Esophagus muscularis mucosa (tissue), 4 donors: ENCODE measurements around the gene PNPLA3. TPM values are rescaled to one million over a fixed set of nuclear protein-coding genes. Genes with fewer than 3 reads are reported as not detected.

ENCODE experiments used
- DNase-seq: peaks from one replicate; pipeline ENCODE4 v3.0.0-alpha.2; 2017; ENCODE audit errors: extremely low spot score
- H3K27ac ChIP-seq, 4 donors: fragments of 200-600 bp; sonication (generic); replicated peaks in 1 of 4; 1 replicate in 3 of 4; 2 replicates in 1 of 4; pipeline ENCODE4 v1.5.1; 2016 to 2019; ENCODE audit warnings: mild to moderate bottlenecking in 1 of 4
- H3K27me3 ChIP-seq, 4 donors: fragments of 200-600 bp; sonication (generic); one replicate each; pipeline versions ENCODE4 v1.5.1 to v1.6.0; 2016 to 2019
- H3K36me3 ChIP-seq, 4 donors: fragments of 200-600 bp; sonication (generic); one replicate each; pipeline ENCODE4 v1.5.1; 2016 to 2019
- H3K4me1 ChIP-seq, 4 donors: fragments of 200-600 bp; sonication (generic); one replicate each; pipeline ENCODE4 v1.5.1; 2016 to 2019
- H3K4me3 ChIP-seq, 4 donors: fragments of 200-600 bp; sonication (generic); 1 replicate in 2 of 4; 2 replicates in 2 of 4; pipeline ENCODE4 v1.5.1; 2016 to 2019; ENCODE audit warnings: mild to moderate bottlenecking in 4 of 4, moderate library complexity in 1 of 4
- H3K9me3 ChIP-seq, 4 donors: fragments of 200-600 bp; sonication (generic); 1 replicate in 3 of 4; 2 replicates in 1 of 4; pipeline ENCODE4 v1.5.1; 2016 to 2019
- CTCF ChIP-seq, 3 experiments: fragments of 200-600 bp in 2 of 3; fragments of 450-650 bp in 1 of 3; sonication (generic) in 2 of 3; IDR thresholded peaks; one replicate each; pipeline ENCODE4 v1.5.1; 2017 to 2019; ENCODE audit warnings: antibody characterized with exemption in 3 of 3, mild to moderate bottlenecking in 2 of 3, moderate library complexity in 1 of 3
- EP300 ChIP-seq: sonication (generic); formaldehyde crosslinking; IDR thresholded peaks from one replicate; pipeline ENCODE4 v1.6.1; 2017; ENCODE audit warnings: antibody characterized with exemption
- POLR2A ChIP-seq: fragments of 450-650 bp; IDR thresholded peaks from one replicate; pipeline ENCODE4 v1.6.1; 2017; ENCODE audit warnings: antibody characterized with exemption, moderate library complexity, mild to moderate bottlenecking, low read depth
- POLR2AphosphoS5 ChIP-seq, 2 donors: sonication (generic); formaldehyde crosslinking; IDR thresholded peaks; one replicate each; pipeline ENCODE4 v1.6.1; 2017; ENCODE audit warnings: antibody characterized with exemption in 2 of 2
- WGBS: methylation state at CpG from one replicate; pipeline ENCODE4 v1.1.5; 2018; 5-methylcytosine and 5-hydroxymethylcytosine counted together
- intact Hi-C: fragments of 100-400 bp; cut with DNase I; formaldehyde crosslinking; loops from one replicate; pipeline ENCODE4 v1.15.1; 2023
- total RNA-seq, 4 donors: library from RNA; depleted of rRNA; stranded (reverse); fragments of >200 nt; gene quantifications; one replicate each; pipeline versions ENCODE4 v1.1.0 to v1.2.1, GENCODE V29; 2016

PNPLA3 gene
- total RNA-seq, 4 donors from 2014 or later = 0.39 TPM; not detected in 3

DNA sequence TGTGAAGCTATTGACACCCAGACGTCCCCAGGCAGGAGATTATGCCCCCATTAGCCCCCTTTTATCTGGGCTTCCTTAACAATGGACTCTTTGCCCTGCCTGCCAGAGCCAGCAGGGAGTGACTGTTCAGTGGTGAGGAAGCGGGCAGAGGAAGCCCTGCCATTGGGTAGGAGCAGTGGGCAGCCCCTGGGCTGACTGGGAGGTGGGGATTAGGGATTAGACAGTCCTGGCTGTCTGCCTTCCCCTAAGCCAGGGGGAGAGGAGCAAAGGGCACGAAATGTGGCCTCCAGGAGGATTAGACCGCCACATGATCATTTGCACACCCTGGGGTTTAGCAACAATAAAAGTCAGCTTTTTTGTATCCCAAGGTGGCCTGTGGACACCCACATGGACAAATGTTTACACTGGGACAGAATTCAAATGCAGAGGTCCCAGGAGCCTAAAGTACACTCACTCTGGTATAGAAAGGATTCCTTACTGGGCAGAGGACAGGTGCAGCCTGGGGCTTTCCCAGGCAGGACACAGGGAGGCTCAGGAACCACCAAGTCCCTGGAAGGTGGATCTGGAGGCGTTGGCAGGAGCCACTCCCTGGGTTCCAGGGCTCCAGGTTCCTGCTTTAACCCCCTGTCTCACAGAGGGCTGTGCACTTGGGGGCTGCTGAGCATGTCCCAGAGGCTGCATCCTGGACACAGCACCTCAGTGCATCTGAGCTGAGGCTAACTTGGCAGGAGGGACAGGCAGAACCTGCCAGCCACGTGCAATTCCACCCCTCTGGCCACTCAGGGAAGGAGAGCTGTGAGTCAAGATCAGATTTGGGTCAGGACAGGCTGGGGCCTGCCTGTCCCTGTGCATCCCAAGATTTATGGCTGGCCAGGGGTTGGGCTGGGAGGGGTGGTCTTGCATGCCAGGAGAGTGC, 2.1 kb downstream of the PNPLA3 start:
- Histone ChIP-seq H3K4me3 (no peak overlapping the region), H3K9me3 (peaks cover 0 to 4% (median 0%) of the 10 kb centered on the region in 4 donors), H3K27me3 (peaks cover 7 to 47% (median 15%) of the 10 kb centered on the region in 4 donors), H3K4me1 (peaks cover 7 to 19% (median 17%) of the 10 kb centered on the region in 4 donors), H3K36me3 (no peaks in the 10 kb centered on the region), H3K27ac (no peak overlapping the region)
- 82% methylated on average over 5 of the region's 6 CpGs for WGBS
- no peak for TF ChIP-seq EP300
- intact Hi-C loops = no loop called here
- DNase-seq = no peak

- Histone ChIP-seq H3K27ac (no peak overlapping the region), H3K27me3 (peaks cover 7 to 41% (median 15%) of the 10 kb centered on the region in 4 donors), H3K36me3 (no peaks in the 10 kb centered on the region), H3K4me3 (no peak overlapping the region), H3K4me1 (peaks cover 7 to 19% (median 17%) of the 10 kb centered on the region in 4 donors), H3K9me3 (peaks cover 0 to 4% (median 0%) of the 10 kb centered on the region in 4 donors)
- DNase-seq = no peak
- intact Hi-C loops = no loop called here
- TF ChIP-seq EP300 (no peak), POLR2A (no peak)
- WGBS = 100% methylated on average over 1 of the region's 1 CpG
Observed at GRCh38 chr22:43926349-43926710, 2.7 kb downstream of the PNPLA3 start.

- 78% methylated on average over 5 of the region's 5 CpGs for WGBS
- Histone ChIP-seq H3K27ac (no peak overlapping the region), H3K36me3 (no peaks in the 10 kb centered on the region), H3K27me3 (peaks cover 7 to 29% (median 15%) of the 10 kb centered on the region in 4 donors), H3K4me1 (peaks cover 7 to 10% (median 10%) of the 10 kb centered on the region in 4 donors), H3K9me3 (peaks cover 0 to 4% (median 0%) of the 10 kb centered on the region in 4 donors), H3K4me3 (no peak overlapping the region)
- intact Hi-C loops = no loop called here
- no peak for DNase-seq
- TF ChIP-seq POLR2AphosphoS5 (IDR thresholded peaks at IDR 0.05) = no peak
- no peak for TF ChIP-seq EP300
Observed at GRCh38 chr22:43928468-43928867, 4.9 kb downstream of the PNPLA3 start.

GRCh38 chr22:43928908-43929307, 5.3 kb downstream of the PNPLA3 start:
- TF ChIP-seq POLR2AphosphoS5 (IDR thresholded peaks at IDR 0.05) (no peak), CTCF (IDR thresholded peaks at IDR 0.05) (no peak), POLR2A (no peak), EP300 (no peak)
- 92% methylated on average over 6 of the region's 6 CpGs for WGBS
- H3K36me3 ChIP-seq = no peaks in the 10 kb centered on the region
- peaks cover 4 to 24% (median 13%) of the 10 kb centered on the region in 4 donors for H3K27me3 ChIP-seq
- no peak overlapping the region for H3K27ac ChIP-seq
- intact Hi-C loops = no loop called here
- peaks cover 0 to 4% (median 0%) of the 10 kb centered on the region in 4 donors for H3K9me3 ChIP-seq
- no peak overlapping the region for H3K4me3 ChIP-seq
- DNase-seq = no peak
- peaks cover 4 to 6% (median 6%) of the 10 kb centered on the region in 4 donors for H3K4me1 ChIP-seq

DNA sequence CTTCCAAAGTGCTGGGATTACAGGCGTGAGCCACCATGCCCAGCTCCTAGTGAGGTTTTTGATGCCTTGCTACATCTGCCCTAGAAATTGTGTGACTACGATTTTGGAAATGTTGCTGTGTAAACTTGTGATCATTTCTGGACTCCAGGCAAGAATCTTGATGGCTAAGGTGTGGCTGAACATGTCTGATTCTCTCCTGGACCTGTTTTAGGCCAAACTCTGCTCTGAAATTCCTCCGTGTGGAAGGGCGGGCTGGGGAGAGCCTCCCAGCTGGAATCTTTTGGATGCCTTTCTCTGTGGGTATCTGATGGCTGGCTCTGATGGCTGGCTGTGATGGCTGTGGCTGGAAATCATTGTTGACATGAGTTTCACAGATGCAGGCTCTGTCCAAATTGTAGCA, 8.2 kb downstream of the PNPLA3 start:
- Histone ChIP-seq H3K9me3 (no peaks in the 10 kb centered on the region), H3K27ac (no peak overlapping the region), H3K4me1 (no peaks in the 10 kb centered on the region), H3K27me3 (peaks cover 0 to 12% (median 0%) of the 10 kb centered on the region in 4 donors), H3K4me3 (no peak overlapping the region), H3K36me3 (no peaks in the 10 kb centered on the region)
- WGBS = 82% methylated on average over 3 of the region's 4 CpGs
- TF ChIP-seq CTCF (IDR thresholded peaks at IDR 0.05) = no peak
- no peak for TF ChIP-seq EP300
- DNase-seq = no peak
- intact Hi-C loops = no loop called here

- no peak overlapping the region for H3K27ac ChIP-seq
- WGBS = 94% methylated on average over 6 of the region's 6 CpGs
- DNase-seq = no peak
Observed at GRCh38 chr22:43941449-43941848, 17.8 kb downstream of the PNPLA3 start.

More at GRCh38 chr22:43941449-43941848, 17.8 kb downstream of the PNPLA3 start:
- intact Hi-C loops = no loop called here
- peaks cover 0 to 9% (median 0%) of the 10 kb centered on the region in 4 donors for H3K9me3 ChIP-seq
- H3K36me3 ChIP-seq = no peaks in the 10 kb centered on the region
- H3K4me3 ChIP-seq = no peak overlapping the region
- TF ChIP-seq EP300 (no peak), POLR2AphosphoS5 (IDR thresholded peaks at IDR 0.05) (no peak), CTCF (IDR thresholded peaks at IDR 0.05) (no peak), POLR2A (no peak)
- peaks cover 0 to 35% (median 0%) of the 10 kb centered on the region in 4 donors for H3K27me3 ChIP-seq
- H3K4me1 ChIP-seq = no peaks in the 10 kb centered on the region
